Endothelial cell of umbilical vein (primary cell): Measurements from ENCODE around the gene CCR8.

Experiments used
- EZH2 ChIP-seq: IDR thresholded peaks from 2 replicates; pipeline ENCODE4 v1.6.1; 2012; ENCODE audit warnings: borderline replicate concordance, low read depth, mild to moderate bottlenecking, moderate library complexity, low read length, inconsistent platforms; ENCODE audit not compliant: severe bottlenecking
- GATA2 ChIP-seq: IDR thresholded peaks from 2 replicates; pipeline ENCODE4 v1.7.0; 2011; ENCODE audit warnings: low read depth, mild to moderate bottlenecking, moderate library complexity, mixed read lengths, low read length; ENCODE audit not compliant: insufficient read length, insufficient read depth
- MAX ChIP-seq: IDR thresholded peaks from 2 replicates; pipeline ENCODE4 v1.6.1; 2011; ENCODE audit not compliant: insufficient read depth, insufficient read length
- POLR2A ChIP-seq: IDR thresholded peaks from 2 replicates; pipeline ENCODE4 v1.6.1; 2012; ENCODE audit warnings: low read depth, mild to moderate bottlenecking, control low read depth, low read length
- POLR2AphosphoS5 ChIP-seq: IDR thresholded peaks from 2 replicates; pipeline ENCODE4 v1.6.1; 2012; ENCODE audit warnings: low read depth, mild to moderate bottlenecking, control low read depth, low read length, moderate library complexity; ENCODE audit not compliant: insufficient read depth
- TF ChIP-seq, protein P1 (sequence below), 2 donors: IDR thresholded peaks; 1 replicate in 1 of 2; 2 replicates in 1 of 2; pipeline ENCODE4 v1.5.1; 2011; ENCODE audit warnings: low read length in 2 of 2, mild to moderate bottlenecking in 2 of 2, moderate library complexity in 2 of 2, control low read depth in 1 of 2, inconsistent platforms in 1 of 2, low read depth in 1 of 2; ENCODE audit not compliant: insufficient read depth in 1 of 2; ENCODE audit errors: extremely low read depth in 1 of 2

DNA sequence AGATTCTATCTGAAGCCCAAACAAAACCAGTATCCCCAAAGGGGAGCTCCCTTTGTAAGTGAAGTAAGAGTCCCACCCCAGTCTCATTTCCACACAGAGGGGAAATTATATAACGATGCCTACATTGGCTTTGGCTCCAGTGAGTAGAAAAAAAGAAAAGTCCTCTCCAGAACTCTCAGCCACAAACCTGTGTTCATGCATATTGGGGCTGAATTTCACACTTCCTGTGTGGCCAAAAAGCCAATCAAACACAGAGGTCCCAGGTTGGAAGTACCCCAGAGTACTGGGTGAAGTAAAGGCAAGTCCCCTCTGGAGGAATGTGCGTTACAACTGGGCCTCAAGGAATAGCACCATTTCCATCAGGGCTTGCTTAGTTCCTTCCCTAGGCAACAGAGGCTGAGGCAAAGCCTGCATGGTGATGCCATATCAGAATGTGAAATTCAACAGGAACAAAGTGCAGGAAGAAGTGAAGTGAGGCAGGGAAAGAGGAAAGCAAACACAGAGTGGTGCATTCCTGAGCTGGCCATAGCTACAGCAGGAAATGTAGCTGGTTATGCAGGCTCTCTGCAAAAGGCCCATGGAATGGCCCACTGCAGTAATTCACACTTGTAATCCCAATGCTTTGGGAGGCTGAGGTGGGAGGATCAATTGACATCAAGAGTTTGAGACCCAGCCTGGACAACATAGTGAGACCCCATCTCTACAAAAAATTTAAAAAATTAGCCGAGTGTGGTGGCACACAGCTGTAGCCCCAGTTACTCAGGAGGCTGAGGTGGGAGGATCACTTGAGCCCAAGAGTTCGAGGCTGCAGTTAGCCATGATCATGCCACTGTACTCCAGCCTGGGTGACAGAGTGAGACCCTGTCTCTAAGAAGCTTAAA, 33.1 kb upstream of the CCR8 start:
- TF ChIP-seq, protein P1, sequence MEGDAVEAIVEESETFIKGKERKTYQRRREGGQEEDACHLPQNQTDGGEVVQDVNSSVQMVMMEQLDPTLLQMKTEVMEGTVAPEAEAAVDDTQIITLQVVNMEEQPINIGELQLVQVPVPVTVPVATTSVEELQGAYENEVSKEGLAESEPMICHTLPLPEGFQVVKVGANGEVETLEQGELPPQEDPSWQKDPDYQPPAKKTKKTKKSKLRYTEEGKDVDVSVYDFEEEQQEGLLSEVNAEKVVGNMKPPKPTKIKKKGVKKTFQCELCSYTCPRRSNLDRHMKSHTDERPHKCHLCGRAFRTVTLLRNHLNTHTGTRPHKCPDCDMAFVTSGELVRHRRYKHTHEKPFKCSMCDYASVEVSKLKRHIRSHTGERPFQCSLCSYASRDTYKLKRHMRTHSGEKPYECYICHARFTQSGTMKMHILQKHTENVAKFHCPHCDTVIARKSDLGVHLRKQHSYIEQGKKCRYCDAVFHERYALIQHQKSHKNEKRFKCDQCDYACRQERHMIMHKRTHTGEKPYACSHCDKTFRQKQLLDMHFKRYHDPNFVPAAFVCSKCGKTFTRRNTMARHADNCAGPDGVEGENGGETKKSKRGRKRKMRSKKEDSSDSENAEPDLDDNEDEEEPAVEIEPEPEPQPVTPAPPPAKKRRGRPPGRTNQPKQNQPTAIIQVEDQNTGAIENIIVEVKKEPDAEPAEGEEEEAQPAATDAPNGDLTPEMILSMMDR (IDR thresholded peaks at IDR 0.05; ENCODE audit: extremely low read depth in 1 of 2, insufficient read depth in 1 of 2, low read depth in 1 of 2, low read length in 2 of 2): no peak
- TF ChIP-seq POLR2AphosphoS5: no peak
- TF ChIP-seq POLR2A: no peak
- TF ChIP-seq GATA2: no peak
- no peak for TF ChIP-seq EZH2
- no peak for TF ChIP-seq MAX
